Right lung (tissue), 10 donors: ENCODE measurements around the gene HOXC4. TPM values are rescaled to one million over a fixed set of nuclear protein-coding genes. Genes with fewer than 3 reads are reported as not detected.
A peak's percentile ranks its signal among the peaks of the same experiment; 100 is the strongest.

ENCODE experiments used
- DNase-seq, 2 donors: peaks; one replicate each; pipeline ENCODE4 v3.0.0-alpha.2; 2013
- long read RNA-seq, 8 donors: transcript quantifications; one replicate each; lab custom pipeline, GENCODE V29; 2026
- polyA plus RNA-seq, 5 donors: library from polyadenylated mRNA; unstranded; fragments of 120-200 nt; gene quantifications; one replicate each; pipeline versions ENCODE4 v1.2.1 to v1.2.3, GENCODE V29; 2013; ENCODE audit warnings: inconsistent platforms in 1 of 5, low replicate concordance in 1 of 5; ENCODE audit not compliant: insufficient read length in 5 of 5, insufficient read depth in 1 of 5

Gene HOXC4
- polyA plus RNA-seq: 1 to 10 TPM; 3.1 to 5.6 (median 3.4) TPM
- long read RNA-seq, donor 1, partial matches to known transcripts: 0 of 2 reads
- long read RNA-seq, donor 1, other reads (novel, unspliced or antisense): 0 of 2 reads
- long read RNA-seq, donor 2, partial matches to known transcripts: 0 of 4 reads
- long read RNA-seq, donor 2, other reads (novel, unspliced or antisense): 0 of 4 reads
- long read RNA-seq, donor 3: 0 reads
- long read RNA-seq, donor 4: 0 reads
- long read RNA-seq, donor 5, partial matches to known transcripts: 0 of 2 reads
- long read RNA-seq, donor 5, other reads (novel, unspliced or antisense): 0 of 2 reads
- long read RNA-seq, donor 6, transcript HOXC4-202 (2 exons, 1,666 nt): major isoform, 5 of 5 reads
- long read RNA-seq, donor 6, partial matches to known transcripts: 0 of 5 reads
- long read RNA-seq, donor 6, other reads (novel, unspliced or antisense): 0 of 5 reads
- long read RNA-seq, donor 7, partial matches to known transcripts: 0 of 4 reads
- long read RNA-seq, donor 7, other reads (novel, unspliced or antisense): 0 of 4 reads
- long read RNA-seq, donor 8: 0 reads

DNA sequence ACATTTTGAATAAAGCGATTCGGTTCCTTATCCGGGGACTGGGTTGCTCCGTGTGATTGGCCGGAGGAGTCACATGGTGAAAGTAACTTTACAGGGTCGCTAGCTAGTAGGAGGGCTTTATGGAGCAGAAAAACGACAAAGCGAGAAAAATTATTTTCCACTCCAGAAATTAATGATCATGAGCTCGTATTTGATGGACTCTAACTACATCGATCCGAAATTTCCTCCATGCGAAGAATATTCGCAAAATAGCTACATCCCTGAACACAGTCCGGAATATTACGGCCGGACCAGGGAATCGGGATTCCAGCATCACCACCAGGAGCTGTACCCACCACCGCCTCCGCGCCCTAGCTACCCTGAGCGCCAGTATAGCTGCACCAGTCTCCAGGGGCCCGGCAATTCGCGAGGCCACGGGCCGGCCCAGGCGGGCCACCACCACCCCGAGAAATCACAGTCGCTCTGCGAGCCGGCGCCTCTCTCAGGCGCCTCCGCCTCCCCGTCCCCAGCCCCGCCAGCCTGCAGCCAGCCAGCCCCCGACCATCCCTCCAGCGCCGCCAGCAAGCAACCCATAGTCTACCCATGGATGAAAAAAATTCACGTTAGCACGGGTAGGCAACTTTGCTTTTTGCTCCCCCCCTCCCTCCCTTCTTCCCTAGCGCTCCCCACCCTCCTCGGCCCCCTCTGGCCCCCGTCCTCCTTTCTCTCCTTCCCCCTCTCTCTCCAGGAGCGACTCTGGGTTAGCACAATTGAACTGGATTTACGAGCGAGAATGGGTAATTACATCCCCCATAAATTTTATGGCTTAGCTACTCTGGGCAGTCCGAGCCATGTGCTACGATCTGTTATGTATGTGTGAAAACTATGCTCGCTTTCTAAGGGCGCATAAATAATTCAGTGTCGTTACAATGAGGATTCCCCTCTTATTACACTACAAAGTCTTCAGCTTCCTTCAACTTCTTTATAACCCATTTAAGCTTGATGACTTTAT lies at the start of gene HOXC4:
Gene HOXC4 (plus strand): TSS at position 85 of the 991 bp plus-strand sequence. CDS start 88 bp downstream, at position 173.
- DNase-seq: no peak

DNA sequence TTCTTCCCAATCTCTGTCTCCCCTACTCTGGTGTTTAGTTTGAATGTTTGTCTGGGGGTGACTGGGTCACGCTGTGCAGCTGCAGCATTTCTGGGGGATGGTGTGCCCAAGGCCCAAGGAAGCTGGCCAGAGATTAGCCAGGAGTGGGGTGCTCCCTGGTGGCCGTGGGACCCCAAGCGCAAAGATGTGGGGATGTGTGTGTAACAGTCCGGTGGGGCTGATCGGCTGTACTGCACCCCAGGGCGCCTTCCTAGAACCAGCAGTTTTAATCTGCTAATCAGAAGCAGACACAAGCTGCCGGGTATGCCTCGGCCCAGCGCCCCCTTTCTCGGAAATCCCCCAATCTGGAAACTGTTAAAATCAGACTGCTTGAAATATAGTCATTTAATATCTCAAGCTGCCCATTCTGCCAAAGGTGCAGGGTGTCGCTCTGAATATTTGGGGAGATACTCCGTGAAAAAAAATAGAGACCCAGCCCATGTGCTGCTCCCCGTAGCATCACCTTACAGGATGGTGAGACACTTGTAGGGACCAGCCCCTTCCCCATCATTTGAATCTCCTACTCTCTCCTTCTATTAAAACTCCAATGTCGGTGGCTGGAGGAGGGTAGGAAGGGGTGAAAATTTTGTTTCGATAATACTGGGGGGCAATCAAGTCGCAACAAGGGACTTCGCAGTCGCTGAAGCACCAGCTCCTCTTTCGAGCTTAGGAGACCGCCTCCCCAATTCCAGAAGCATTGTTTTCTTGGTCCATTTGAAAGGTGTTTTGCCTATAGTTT lies 49.4 kb upstream of the HOXC4 start:
- DNase-seq: no peak

DNA sequence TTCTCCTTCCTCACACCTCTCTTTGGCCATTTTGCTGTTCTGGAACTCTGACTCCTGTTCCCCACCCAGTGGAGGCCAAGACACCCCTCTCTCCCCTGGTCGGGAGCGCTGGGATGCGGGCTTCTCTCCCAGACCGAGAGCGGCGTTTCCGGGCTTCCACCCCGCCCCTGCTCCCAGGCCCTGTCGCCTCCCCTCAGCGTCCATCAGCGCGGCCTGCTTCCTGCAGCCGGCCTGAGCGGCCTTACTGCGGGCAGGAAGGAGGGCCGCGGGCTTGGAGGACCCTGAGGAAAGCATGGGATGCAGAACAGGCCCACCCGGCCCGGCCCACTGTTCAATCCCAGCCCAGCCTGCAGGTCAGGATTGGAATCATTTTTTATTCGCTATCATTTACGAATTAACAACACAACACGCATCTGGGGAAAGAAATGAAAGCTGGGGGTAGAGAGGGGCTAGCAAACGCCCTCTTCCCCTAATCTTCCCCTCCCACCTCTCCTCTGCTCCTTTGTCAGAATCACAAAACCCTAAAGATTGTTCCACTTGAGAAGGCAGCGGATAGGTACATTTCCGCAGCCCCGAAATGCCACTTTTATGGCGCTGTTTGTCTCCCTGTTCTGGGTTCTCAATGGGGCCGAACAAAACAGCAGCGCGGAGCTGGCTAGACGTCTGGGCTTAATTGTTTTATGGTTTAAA lies 48.6 kb upstream of the HOXC4 start:
- no peak for DNase-seq

DNA sequence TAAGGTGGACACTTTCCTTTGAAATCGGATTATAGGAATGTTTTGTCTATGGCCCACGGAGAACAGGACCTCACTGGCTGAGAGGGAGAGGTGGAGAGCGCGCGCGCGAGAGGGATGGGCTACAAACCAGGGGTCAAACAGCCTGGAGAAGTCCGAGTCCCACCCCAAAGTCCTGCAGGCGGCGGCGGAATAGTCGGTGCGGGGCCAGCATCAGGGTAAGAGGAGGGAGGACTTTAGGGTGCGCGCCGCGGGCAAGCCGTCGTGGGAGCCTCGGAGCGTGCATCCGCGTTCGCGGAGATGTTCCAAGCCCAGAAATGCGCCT lies 48.1 kb upstream of the HOXC4 start:
- DNase-seq: no peak

DNA sequence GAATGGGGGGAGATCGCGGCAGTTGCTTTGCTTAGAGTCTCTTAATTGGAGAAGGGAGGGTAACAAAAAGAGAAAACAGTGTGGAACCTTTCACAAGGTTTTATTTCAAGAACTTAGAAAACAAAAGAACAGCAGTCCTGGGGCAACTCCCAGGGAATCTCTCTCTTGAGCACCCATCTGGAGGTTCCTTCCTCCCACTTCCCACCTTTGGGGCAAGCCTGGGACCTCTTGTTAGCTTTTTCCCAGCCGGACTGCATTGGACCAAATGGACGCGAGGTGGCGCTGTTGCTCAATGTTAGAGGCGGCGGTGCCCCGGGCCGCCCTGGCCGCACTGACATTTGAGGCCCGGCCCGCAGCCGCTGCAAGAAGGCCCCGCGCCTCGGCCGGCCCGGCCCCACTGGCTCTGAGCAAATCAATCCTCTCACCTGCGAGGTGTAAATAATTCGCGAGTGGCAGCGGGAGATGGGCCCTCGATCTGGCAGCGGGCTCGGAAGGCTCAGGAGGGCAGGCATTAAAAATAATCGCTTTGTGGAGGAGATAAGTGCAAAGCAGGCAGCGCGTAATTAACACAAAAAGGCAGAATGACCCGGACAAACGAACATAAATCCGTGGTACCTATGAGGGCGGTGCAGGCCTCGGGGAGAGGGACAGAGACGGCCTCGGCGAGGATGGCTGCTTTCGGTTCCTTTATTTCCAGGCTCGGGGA lies 47.6 kb upstream of the HOXC4 start:
- peak; percentile 80 to 84 for DNase-seq

DNA sequence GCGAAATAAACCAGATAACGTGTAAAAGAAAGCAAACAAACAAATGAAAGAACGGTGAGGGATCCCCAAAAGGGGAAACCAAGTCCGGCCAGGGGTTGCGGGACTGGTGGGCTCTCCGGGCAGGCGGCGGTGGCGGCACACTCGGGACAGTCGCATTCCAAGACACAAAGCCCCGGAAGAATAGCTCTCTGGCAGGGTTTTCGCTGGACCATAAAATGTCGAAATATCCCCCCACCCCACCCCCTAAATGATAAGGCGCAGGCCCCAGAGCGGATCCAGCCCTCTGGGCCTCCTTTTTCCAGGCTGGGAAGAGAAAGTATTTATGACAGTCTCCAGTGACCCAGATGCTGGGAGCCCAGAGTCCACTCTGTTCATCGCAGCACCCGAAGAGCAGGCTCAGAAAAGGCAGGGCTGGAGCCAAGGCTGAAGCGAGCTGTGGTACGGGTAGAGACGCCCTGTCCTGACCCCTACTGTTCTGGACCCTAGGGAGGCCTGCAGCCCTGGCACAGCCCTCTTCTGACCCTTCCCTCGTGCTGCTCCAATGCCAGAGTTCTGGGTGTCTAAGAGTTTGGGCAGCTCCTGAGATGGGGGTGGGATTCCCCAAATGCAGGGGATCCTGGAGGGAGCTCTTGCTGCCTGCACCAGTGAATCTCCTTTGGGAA lies 46.9 kb upstream of the HOXC4 start:
- no peak for DNase-seq

DNA sequence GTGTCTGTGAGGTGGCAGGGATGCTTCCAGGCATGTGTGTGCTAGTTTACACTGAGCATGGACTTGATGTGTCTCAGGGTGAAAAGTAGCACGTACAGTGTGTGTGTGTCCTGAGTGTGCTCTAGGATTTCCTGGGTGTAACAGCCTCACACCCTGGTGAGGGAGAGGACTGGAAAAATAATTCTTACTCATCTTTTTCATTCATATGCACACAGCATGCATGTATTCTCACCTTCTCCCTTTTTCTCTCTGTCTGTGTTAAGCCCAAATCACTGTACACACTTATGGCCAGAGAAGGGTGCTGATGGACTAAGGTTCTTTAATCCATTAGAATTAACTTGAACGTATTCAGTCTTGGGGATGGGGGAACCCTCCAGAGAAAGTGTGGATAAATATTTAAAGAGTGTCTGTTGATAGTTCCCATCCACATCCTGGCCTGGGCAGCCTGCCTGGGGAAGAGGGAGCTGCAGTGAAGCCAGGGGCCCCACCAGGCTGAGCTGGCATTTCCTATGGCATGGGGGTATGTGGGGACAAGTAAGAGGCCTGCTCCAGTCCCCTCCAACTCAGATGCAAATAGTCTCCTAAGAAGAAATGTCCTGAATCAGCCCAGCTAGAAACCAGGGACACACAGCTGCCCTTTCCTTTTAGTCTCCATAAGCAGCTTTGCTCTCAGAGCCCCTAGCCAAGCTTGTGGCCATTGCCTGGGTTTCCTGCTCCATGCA lies 45.9 kb upstream of the HOXC4 start:
- no peak for DNase-seq

DNA sequence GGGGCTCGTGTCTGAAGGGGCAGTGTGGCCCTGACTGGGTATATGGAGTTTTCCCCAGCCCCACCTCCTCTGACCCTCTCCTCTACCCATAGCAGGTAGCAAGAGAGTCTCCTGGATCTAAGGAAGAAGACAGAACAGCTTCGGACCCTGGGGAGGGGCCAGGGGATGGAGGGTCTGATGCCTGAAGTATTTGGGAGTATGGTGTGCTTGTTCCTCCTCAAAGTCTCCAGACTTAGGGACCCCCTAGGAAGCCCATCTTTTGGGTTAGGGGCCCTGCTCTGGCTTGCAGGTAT lies 45.4 kb upstream of the HOXC4 start:
- DNase-seq: no peak

DNA sequence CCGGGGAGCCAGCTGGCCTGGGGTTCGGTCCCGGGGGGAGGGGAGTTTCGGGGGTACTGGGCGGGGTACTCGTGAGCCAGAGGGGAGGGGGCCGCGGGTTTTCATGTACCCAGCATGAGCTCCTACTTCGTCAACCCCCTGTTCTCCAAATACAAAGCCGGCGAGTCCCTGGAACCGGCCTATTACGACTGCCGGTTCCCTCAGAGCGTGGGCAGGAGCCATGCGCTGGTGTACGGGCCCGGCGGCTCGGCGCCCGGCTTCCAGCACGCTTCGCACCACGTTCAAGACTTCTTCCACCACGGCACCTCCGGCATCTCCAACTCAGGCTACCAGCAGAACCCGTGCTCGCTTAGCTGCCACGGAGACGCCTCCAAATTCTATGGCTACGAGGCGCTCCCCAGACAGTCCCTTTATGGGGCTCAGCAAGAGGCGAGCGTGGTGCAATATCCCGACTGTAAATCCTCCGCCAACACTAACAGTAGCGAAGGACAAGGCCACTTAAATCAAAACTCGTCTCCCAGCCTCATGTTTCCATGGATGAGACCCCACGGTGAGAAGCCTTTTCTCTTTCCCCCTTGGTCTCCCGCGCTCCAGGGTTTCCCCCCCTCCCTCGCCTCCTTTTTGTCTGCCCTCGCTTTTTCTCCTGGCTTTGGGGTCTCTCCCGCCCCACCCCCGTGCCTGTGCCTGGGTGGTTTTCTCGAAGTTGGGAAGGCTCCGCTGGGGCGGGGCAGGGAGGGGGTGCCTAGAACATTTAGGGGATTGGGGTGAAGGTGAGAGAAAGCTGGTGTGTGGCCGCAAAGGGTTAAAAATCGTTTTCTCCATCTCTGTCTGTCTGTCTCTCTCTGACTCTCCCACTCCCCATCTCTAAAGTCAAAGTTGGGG lies 44.2 kb upstream of the HOXC4 start:
- DNase-seq: no peak

DNA sequence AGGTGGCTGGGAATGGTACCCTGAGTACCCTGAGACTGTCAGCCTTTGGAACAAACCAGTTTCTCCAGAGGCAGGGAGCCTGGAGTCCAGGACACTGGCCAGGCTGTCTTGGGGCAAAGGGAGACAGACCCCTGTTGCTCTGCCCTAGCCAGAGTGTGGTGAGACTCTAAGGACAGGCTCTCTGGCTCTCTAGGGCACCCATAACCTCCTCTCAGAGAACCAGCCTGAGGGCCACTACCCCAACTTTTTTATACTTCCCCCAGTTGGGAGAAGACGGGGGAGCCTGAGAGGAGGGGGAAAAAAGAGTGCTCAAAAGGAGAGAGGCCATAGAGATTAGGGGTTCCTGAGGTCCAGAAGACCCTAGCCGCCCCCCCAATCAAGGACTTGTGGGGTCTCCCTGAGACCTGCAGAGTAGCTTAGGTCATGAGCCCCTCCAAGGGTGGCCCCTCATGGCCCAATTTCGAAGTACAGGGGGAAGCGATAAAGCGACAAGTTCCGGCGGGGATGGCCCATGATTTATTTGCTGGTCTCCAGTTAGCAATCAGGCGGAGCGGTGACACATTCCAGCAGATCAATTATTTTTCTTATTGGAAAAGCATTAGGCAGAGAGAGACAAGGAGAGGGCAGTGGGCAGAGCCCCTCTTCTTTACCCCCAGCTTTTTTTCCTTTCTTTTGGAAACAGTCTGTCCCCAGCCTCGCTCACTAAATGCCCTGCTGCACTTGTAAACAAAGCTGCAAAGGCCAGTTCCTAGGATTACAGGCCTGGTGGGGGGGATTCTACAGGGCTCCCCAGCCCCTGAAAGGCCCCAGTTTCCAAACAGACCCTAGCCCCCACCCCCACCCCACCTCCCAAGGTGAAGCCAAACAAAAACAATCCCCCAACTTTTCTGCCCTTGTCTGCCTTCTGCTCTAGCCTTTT lies 43.3 kb upstream of the HOXC4 start:
- no peak for DNase-seq

DNA sequence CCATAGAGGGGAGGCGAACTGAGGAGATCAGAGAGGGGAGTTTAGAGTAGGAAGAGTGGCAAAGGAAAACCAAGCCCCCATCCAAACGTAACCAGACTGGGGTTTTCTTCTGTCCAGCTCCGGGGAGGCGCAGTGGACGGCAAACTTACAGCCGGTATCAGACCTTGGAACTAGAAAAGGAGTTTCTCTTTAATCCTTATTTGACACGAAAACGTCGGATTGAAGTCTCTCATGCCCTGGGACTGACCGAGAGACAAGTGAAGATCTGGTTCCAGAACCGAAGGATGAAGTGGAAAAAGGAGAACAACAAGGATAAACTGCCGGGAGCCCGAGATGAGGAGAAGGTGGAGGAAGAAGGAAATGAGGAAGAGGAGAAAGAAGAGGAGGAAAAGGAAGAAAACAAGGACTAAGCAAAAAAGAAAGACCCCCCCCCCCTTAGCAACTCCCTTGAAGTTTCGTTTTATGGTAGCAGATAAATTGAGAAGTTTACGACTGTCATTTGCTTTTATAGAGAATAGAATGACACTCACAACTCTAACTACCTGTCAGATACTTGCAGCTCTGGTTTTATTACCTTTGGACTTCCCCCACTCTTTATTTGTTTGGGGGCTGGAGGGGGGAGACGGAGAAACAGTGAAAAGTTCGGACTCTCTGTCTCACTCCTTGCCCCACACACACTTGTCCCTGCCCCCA lies 42.5 kb upstream of the HOXC4 start:
- no peak for DNase-seq

DNA sequence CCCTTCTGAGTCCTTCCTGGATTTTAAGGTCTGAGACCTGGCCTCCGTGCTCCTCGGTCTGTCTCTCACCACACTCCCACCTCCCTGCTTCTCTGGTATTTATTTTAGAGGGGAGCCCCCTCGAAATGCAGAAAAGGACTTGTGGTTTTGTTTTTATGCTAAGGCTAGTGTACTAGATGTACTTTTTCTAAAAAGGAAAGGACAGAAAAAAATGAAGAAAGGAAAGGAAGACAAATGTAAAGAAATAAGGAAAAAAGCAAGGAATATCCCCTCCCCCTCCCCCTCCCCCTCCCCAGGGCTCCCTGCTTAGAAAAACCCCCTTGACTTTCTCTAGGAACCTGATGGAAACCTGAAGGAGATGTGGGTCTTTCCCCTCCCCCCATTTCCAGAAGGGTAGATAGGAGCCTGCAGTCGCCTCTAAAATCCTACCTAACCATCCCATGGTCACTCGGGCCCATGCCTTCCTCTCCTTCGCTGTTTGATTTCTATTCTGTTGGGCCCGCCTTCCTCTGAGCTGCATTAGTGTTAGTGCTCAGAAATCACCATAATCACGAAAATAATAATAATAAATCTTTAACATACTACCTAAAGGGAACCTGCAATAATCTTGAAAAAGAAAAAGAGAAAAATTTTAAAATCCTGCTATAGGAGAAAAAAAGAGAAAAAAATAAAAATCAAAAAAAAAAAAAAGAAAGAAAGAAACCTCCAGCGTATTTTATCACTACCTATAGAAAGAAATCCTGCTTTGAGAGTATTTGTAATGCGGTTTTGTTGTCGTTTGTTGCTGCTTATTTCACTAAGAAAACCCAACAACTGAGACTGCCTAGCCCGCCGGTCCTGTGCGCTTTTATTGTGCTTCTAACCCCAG lies 41.7 kb upstream of the HOXC4 start:
- no peak for DNase-seq

DNA sequence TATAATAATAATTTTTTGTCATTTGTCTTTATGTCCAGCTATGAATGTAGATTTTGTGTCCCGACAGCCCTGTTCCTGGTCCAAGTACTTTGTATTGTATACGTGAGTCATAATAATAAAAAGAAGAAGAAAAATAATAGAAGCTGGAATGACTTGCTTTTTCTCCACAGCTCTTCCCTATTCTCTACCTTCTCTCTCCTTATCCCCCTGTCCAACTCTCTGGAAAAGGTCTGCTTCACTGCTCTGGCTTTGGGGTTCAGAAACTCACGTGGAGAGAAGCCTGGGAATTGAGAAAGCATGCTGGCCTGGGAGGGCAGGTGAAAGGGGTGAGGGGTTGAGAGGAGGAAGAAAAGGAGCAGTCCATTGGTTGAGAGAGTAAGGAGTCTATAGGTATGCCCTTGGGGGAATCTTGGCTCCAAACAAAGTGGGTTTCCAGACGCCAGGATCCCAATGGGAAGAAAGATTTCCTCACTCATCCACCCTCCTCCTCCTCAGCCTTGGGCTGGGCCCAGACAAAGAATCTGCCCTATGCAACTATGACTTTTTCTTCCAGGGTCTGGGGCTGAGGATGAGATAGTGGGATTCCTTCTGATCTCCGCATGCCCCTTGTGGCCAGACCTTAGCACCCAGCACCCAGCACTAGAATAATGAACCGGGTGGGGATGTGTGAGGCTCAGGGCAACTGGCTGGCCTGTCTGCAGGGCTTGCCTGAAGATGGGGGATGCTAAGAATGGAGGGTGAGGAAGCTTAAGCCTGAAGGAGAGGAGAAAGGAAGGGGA lies 40.8 kb upstream of the HOXC4 start:
- DNase-seq: no peak

DNA sequence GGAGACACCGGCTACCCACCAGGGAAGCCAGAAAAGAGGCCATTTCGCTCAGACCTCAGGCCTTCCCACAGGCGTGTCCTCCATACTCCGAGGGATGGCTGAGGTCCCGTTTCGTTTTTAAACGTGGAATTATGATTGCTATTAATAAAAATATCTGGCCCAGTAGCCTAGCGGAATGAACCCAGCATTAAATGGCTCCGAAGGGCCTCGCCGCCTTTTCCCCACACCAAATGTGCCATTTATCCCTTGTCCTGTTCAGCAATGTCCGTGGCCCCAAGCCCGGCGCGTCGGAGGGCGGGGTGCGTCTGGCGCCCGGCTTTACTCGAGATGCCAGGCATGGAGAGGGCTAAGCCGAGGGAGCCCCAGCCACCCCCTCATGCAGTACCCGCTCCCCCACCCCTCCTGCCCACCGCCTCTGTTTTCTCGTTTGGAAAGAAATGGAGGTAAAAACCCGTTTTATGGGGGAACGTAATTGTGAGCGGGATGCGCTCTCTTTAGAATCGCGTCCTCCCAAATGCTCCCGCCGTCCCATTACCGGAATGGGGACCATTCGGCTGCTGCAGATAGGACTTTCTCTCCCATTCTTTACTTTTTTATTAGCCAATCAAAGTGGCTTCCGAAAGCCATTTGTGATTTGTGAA lies 39.1 kb upstream of the HOXC4 start:
- DNase-seq: no peak
